ENCODE data around the gene PRRG1.
"Not testable (repeated sequence)": the region's sequence is repeated elsewhere in the genome, so short reads cannot be mapped to it uniquely, and the experiment has no call there.

Gene PRRG1

GRCh38 chrX:37349221-37350033 lies at the start of gene PRRG1:
PRRG1 (plus strand) TSS chrX:37349364; CDS start chrX:37406250, 56,886 bp downstream.
- peak within 1 kb of the TSS; percentile 67 for H3K4me3 ChIP-seq (ENCODE audit: low read depth, low read length)
- peak; percentile 86 for DNase-seq (ENCODE audit: low read depth, low spot score)
- in situ Hi-C loops (cut with HindIII; ENCODE audit: low sequenced_read_pairs): no loop called here
- no peak for TF ChIP-seq CTCF (IDR thresholded peaks at IDR 0.05; ENCODE audit: low read depth, low read length)

- DNase-seq (ENCODE audit: low read depth, low spot score): no peak
- in situ Hi-C loops (cut with HindIII; ENCODE audit: low sequenced_read_pairs): no loop called here
- no peak overlapping the region for H3K4me3 ChIP-seq (ENCODE audit: low read depth, low read length)
- peak; percentile 33 for TF ChIP-seq CTCF (IDR thresholded peaks at IDR 0.05; ENCODE audit: low read depth, low read length)
These were observed 46.6 kb upstream of the PRRG1 start for GRCh38 chrX:37302569-37302968.

- H3K4me3 ChIP-seq (ENCODE audit: low read depth, low read length); in situ Hi-C loops (cut with HindIII; ENCODE audit: low sequenced_read_pairs); DNase-seq (ENCODE audit: low read depth, low spot score): not testable (repeated sequence)
These were observed 43.9 kb upstream of the PRRG1 start for GRCh38 chrX:37305238-37305637.

GRCh38 chrX:37314531-37314930 lies 34.6 kb upstream of the PRRG1 start:
- DNase-seq (ENCODE audit: low read depth, low spot score): peak; percentile 31
- no peak for TF ChIP-seq CTCF (IDR thresholded peaks at IDR 0.05; ENCODE audit: low read depth, low read length)
- in situ Hi-C loops (cut with HindIII; ENCODE audit: low sequenced_read_pairs): no loop called here
- no peak overlapping the region for H3K4me3 ChIP-seq (ENCODE audit: low read depth, low read length)

GRCh38 chrX:37315511-37316248 lies 33.5 kb upstream of the PRRG1 start:
- DNase-seq (ENCODE audit: low read depth, low spot score): no peak
- no peak overlapping the region for H3K4me3 ChIP-seq (ENCODE audit: low read depth, low read length)
- TF ChIP-seq CTCF (IDR thresholded peaks at IDR 0.05; ENCODE audit: low read depth, low read length): no peak
- in situ Hi-C loops (cut with HindIII; ENCODE audit: low sequenced_read_pairs): no loop called here

- TF ChIP-seq CTCF (IDR thresholded peaks at IDR 0.05; ENCODE audit: low read depth, low read length): no peak
- DNase-seq (ENCODE audit: low read depth, low spot score): no peak
- in situ Hi-C loops (cut with HindIII; ENCODE audit: low sequenced_read_pairs): no loop called here
- H3K4me3 ChIP-seq (ENCODE audit: low read depth, low read length): no peak overlapping the region
These were observed 28.5 kb upstream of the PRRG1 start for GRCh38 chrX:37320541-37321203.
